Measurements from ENCODE around the gene MYO1C.
A peak's percentile ranks its signal among the peaks of the same experiment; 100 is the strongest.

Gene MYO1C

DNA sequence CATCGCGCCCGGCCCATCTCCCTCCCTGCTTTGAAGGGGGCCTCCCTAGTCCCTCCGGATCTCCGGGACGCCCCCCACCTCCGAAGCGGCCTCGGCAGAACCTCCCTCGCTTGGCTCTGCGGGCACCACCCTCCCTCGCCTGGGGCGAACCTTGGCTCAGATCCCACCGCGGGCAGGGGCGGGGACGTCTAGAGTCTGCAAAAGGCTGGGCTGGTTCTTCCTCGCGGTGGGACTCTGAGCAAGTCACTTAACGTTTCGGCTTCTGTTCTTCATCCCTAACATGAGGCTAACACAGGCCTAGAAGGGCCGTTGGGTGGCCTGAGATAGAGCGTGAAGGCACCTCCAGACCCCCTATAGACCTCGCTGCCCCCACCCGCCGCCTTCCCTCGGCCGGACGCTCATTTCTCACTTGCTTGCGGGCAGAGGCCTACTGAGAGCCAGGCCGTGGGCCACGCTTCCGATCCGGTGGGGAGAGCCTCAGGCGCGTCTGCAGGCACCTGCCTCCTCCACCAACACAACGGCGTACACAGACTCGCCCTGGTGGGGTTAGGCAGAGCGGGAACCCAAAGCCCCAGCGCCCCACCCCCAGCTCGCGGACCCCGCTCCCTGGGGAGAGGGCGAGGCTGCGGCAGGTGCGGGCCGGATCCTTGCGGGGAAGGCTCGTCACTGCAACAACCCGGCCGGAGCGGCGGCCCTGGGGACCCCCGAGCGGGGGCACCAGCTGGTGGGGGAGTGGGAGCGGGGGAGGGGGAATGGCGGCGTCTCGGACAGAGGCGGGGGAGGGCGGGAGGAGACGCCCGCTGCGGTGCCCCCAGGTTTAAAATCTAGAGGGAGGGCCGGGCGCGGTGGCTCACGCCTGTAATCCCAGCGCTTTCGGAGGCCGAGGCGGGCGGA is 5.4 kb downstream of the MYO1C start:
- peak; percentile 42 to 62 (median 43) for DNase-seq (ENCODE audit: low read depth in 4 of 4, low spot score in 1 of 4)

DNA sequence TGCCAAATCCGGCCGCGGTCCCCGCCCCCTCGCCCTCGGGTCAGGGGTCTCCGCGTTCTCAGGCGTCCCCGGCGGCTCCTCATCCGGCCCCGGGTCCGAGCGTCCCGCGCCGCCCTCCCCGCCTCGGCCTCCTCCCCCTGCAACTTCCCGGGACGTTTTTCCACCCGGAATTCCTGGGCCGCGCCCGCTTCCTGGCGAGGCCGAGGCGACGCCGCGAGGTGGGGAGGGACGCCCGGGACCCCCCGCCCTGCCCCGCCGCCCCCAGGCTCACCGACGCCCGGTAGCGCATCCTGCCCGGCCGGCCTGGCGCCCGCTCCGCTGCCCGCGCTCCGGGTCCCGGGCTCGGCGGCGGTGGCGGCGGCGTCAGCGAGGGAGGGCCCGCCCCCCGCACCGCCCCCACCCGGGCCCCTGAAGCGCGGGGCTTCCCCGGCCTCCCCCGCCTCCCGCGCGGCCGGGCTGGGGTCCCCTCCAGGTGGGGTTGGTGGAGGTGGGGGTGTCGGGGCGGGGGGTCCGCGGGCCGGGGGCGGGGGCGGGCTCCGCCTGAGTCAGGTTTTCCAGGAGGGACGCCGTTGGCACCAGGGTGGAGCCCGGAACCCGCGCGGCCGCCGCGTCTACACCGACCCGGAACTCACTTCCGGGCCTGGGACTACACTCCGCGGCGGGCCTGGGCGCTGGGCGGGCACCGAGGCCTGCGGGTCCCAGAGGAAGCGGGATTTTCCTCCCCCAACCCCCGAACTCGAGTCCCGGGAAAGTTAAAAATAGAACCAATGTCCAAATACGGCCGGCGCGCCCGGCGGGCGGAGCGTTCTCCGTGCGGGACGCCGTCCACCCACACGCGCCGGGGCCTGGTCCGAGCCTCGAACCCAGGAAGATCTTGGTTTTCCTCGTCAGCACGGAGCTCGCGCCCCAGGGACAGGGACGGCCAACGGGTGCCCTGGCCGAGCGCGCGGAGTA is 6.8 kb downstream of the MYO1C start:
- peak in 3 of 4 experiments; percentile 33 to 50 (median 47) for DNase-seq (ENCODE audit: low read depth in 4 of 4, low spot score in 1 of 4)

DNA sequence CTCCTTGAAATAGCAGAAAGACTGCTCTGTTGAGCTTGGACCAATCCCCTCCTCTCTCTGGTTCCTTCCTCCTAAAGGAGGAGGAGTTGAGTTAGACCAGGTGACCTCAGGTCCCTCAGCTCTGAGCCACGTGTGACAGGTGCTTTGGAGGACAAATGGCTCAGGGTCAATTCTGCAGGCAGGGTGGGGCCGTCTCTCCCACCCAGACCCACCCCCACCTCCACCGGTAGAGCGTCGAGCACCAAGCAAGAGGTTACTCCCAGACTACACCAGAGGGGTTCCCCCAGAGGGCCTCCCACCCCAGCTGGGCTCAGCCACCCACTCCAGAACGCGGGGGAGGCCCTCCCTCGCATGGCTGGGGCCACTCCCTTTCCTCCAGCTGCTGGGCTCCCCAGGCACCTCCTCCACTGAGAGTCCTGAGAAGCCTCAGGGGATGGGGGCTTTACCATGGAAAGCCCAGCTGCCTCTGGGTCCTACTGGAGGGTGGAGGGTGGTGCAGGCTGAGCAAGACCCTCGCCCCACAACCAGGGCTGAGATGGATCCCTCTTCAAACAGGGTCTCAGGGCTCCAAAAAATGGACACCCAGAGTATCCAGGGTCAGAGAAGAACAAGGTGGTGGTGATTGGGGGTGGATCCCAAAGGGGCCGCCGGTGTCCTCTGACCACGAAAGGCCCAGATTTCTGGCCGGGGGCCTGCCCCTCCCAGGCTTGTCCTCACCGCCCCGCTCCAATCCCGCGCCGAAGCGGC is 7.6 kb downstream of the MYO1C start:
- DNase-seq (ENCODE audit: low read depth in 4 of 4, low spot score in 1 of 4) = no peak

- no peak for DNase-seq (ENCODE audit: low read depth in 4 of 4, low spot score in 1 of 4)
These were observed 8.4 kb downstream of the MYO1C start for GRCh38 chr17:1484060-1484535.

DNA sequence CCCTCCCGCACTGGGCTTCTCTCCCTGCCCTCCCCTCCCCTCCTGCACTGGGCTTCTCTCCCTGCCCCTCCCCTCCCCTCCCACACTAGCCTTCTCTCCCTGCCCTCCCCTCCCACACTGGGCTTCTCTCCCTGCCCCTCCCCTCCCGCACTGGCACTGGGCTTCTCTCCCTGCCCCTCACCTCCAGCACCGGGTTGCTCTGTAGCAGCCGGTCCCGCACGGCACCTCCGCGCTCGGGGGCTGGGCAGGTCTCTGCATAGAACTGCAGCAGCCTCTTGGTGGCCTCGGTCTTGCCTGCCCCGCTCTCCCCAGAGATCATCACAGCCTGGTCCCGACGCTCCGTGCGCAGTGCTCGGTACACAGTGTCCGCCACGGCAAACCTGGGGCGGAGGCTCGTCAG is 9.8 kb downstream of the MYO1C start:
- DNase-seq (ENCODE audit: low read depth in 4 of 4, low spot score in 1 of 4) = no peak

DNA sequence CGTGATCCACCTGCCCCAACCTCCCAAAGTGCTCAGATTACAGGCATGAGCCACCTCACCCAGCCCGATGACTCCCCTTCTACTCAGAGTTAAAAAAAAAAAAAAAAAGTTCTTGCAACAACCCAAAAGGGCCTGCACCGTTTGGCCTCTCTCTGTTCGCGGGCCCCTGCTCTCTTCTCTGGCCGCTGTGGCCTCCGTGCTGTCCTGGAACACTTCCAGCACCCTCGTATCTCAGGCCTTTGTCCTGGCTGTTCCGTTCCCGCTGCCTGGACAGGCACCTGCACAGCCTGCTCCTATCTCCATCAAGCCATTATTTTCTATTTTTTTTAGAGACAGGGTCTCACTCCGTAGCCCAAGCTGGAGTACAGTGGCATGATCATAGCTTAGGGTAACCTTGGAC is 10.8 kb downstream of the MYO1C start:
- no peak for DNase-seq (ENCODE audit: low read depth in 4 of 4, low spot score in 1 of 4)

DNA sequence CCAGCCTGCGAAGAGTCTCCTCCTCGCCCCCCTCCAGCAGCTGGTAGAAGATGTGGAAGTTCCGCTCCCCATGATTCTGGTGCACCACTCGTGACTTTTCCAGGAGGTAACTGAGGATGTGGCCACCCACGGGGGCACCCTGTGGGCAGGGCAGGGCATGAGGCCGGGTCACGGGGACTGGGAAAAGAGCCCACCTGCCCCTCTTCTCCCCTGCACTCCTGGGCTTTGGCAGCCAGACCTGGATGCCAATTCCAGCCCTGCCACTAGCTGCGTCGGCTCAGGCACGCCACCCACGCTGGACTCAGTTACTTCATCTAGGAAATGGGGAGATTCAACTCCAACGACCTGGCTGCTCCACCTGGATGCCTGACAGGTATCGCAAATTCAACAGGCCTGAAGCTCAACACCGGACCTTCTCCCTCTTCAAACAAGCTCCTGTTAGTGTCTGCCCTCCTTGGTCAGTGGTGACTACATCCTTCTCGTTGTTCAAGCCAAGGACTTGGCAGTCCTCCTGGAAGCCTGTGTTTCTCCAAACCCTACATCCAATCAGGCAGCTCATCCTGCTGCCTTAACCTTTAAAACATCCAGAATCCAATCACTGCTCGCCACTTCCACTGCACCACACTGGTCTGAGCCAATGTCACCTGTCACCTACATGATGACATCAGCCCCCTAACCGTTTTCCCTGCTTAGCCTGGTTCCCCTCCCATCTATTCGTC is 11.6 kb downstream of the MYO1C start:
- no peak for DNase-seq (ENCODE audit: low read depth in 4 of 4, low spot score in 1 of 4)

DNA sequence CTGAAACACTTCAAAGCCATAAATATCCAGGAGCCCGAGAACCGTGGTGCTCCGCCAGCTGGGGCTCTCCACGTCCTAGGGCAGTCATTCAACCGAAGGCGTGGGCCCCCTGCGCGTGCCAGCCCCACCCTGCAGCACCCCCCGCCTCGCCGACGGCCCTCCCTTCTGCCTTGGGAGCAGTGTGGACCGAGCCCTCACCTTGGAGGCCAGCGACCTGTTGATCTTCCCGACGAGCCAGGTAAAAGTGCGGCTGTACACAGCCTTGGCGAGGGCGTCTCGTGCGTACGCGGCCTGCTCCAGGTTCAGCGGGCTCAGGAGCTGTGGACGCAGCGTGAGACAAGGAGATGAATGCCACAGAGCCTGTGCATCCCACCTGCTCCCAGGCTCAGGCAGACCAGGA is 14.1 kb downstream of the MYO1C start:
- no peak for DNase-seq (ENCODE audit: low read depth in 4 of 4, low spot score in 1 of 4)

DNA sequence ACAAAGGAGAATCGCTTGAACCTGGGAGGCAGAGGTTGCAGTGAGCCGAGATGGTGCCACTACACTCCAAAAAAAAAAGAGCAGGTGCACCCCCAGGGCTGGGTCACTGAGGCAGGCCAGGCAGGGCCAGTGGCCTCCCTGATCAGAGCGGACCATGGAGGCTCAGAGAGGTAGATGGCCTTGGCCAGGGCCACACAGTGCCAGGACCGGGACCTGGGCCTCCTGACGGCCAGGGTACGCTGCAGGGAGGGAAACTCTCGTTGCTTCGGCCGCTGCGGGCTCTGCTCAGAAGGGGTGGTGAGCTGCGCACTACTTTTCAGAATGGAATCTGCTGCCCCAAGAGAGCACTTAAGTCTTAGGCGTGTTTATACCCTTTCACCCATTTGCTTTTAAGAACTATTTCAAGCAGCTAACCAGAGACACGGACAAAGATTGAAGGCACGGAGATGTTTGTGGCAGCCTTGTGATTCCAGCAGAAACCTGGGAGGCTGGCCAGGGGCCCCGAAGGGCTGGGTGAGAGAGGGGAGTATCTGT is 17.1 kb downstream of the MYO1C start:
- DNase-seq (ENCODE audit: low read depth in 4 of 4, low spot score in 1 of 4) = no peak

GRCh38 chr17:1474402-1475189 is 17.9 kb downstream of the MYO1C start:
- DNase-seq (ENCODE audit: low read depth in 4 of 4, low spot score in 1 of 4) = no peak

DNA sequence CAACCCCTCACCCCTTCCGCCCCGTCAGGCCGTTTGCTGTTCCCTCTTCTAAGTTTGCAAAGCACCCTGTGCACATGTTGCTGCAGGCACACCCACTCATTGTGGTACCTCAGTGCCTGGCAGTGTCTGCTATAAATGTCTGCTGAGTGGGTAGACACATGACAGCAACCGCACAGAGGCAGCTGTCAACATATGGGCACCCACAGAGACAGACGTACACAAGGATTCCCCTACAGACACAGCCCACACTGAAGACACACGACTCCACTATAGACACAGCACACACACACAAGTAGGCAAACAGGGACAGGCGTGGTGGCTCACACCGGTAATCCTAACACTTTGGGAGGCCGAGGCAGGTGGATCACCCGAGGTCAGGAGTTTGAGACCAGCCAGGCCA is 18.6 kb downstream of the MYO1C start:
- DNase-seq (ENCODE audit: low read depth in 4 of 4, low spot score in 1 of 4) = no peak

DNA sequence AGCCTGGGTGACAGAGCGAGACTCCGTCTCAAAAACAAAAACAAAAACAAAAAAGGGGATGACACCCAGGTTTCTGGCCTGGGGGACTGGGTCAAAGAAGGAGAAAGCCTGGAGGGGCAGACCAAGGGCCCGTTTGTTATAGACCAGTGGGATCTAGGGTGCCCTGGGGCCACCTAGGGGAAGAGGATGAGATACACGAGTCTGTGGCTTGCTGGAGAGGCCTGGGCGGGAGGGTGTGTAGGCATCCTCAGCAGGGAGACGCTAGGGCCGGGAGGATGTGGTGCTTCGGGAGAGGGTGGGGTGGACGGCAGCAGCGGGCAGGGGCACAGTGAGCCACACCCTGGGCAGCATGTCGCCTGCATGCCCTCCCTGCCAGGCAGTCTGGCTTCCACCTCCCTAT is 19.3 kb downstream of the MYO1C start:
- DNase-seq (ENCODE audit: low read depth in 4 of 4, low spot score in 1 of 4) = no peak

- DNase-seq (ENCODE audit: low read depth in 4 of 4, low spot score in 1 of 4) = no peak
These were observed 20.3 kb downstream of the MYO1C start for GRCh38 chr17:1471911-1472821.

GRCh38 chr17:1471490-1471889 is 21.0 kb downstream of the MYO1C start:
- no peak for DNase-seq (ENCODE audit: low read depth in 4 of 4, low spot score in 1 of 4)

GRCh38 chr17:1470755-1471462 is 21.6 kb downstream of the MYO1C start:
- DNase-seq (ENCODE audit: low read depth in 4 of 4, low spot score in 1 of 4) = no peak

- no peak for DNase-seq (ENCODE audit: low read depth in 4 of 4, low spot score in 1 of 4)
These were observed 22.3 kb downstream of the MYO1C start for GRCh38 chr17:1470071-1470754.

- no peak for DNase-seq (ENCODE audit: low read depth in 4 of 4, low spot score in 1 of 4)
These were observed 23.1 kb downstream of the MYO1C start for GRCh38 chr17:1469231-1469852.

All from stimulated activated CD4-positive, alpha-beta T cell treated with anti-CD3 and anti-CD28 coated beads, Interleukin-1b, Interleukin-23, amount 100 ng/mL, for 24 hours (primary cell).